Skeletal muscle cell (primary cell): ENCODE data around the gene RTP5.
"Not testable (repeated sequence)": the region's sequence is repeated elsewhere in the genome, so short reads cannot be mapped to it uniquely, and the experiment has no call there.

Experiments
- DNase-seq: peaks from one replicate; pipeline ENCODE4 v3.0.0-alpha.2; 2010; ENCODE audit warnings: low read depth
- H3K4me3 ChIP-seq: 2 replicates; pipeline ENCODE4 v1.5.1; 2011; ENCODE audit warnings: low read depth, mild to moderate bottlenecking, control low read depth, low read length, moderate library complexity

RTP5 gene

DNA sequence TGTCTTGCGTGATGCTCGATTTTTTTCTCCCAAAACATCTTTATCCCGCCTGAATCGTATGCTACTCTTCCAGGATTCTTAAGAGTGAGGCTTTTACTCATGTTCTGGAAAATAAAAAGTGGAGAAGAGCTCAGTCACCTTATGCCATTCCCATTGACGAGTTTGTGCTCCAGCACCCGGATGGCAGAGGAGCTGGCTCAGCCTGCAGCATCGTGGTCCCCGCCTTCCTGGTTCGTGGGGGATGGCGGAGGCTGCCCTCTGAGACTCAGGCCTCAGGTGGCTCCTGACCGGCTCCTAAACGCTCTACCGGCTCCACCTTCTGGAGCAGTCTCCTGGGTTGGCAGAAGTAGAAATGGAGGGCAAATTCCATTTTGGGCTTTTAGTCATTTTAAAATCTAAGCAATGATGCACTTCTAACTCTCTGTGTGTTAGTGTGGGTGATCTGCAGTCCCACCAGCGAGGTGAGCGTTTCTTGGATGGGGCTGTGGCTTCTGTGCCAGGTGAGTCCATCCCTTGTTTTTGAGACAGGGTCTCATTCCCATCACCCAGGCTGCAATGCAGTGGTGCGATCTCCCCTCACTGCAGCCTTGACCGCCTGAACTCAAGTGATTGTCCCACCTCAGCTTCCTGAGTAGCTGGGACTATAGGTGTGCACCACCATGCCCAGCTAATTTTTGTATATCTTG lies 27.8 kb downstream of the RTP5 start:
- no peak overlapping the region for H3K4me3 ChIP-seq
- no peak for DNase-seq

DNA sequence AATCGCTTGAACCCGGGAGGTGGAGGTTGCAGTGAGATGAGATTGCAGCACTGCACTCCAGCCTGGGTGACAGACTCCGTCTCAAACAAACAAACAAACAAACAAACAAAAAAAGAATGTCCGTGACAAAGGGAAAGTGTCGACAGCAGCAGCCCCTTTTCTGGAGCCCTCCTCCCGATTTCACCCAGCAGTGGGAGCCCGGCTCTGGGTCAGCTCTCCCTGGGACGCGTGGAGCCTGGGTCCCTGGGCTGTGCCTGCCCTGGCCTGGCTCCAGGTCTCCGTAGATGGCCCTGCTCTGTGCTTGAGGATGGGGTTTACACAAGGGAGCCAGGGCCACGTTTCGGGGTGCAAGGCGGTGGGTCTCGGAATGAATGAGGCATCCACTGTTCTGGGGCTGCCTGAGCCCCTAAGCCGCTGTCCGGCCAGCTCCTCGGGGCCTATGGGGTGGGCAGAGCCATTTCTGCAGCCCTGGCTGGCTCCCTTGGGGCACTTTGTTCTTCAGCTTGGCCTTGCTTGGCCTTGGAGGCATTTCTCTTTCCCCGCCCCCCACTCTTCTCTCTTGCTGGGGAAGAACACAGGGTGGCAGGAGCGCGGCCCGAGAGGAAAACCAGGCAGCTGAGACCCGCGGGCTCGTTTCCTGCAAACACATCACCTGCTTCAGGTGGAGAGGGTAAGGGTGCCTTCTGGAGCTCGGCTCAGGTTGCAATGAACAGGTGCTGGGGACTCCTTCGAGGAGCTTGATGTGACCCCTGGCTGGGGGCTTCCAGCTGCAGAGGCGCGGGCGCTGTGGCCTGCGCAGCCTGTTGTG lies 29.1 kb downstream of the RTP5 start:
- no peak overlapping the region for H3K4me3 ChIP-seq
- DNase-seq = no peak

DNA sequence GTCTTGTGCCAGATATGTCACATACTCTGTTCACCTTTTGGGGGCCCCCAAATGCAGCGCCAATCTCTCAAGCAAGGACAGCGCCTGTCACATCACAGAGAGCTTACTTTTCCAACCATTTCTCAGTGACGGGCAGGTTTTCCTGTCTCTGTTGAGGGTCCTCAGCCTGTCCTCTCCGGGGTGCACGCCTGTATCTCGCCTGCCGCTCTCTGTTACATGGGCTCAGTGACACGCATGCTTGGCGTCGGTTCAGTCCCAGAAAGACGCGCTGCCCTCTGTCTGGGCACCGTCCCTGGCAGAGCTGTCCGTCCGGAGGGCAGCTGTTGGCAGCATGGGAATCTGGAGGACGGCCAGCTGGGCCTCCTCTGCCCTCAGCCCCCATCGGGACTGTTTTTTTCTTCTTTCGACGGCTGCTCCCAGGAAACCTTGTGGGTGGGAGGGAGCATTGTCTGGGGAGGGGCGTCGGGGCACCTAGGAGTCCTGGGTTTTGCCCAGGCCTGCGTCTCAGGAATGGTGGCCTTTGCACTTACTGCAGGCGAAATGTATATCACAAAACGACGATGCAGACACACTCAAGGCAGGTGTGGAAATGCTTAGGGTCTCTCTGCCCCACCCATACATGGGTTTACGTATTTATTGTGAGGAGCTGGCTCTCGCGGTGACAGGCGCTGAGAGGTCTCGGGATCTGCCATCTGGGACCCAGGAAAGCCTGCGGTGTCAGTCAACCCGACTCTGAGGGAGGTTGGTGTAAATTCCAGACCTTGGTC lies 30.9 kb downstream of the RTP5 start:
- DNase-seq = no peak
- no peak overlapping the region for H3K4me3 ChIP-seq

DNA sequence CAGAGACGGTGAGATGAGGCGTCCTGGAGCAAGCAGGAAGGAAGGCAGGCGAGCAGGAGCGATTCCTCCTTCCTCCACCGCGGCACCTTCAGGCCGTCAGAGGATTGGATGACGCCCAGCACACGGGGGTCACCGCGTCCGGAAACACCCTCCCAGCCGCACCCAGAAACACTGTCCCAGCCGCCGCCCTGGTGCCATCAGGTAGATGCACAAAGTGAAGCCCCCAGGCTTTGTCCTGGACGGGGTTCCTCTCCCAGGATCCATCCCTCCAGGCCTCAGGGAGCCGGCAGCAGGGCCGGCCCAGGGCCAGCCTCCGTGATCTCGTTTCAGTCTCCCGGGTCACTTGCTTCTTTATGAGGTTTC lies 31.5 kb downstream of the RTP5 start:
- DNase-seq = no peak
- no peak overlapping the region for H3K4me3 ChIP-seq

DNA sequence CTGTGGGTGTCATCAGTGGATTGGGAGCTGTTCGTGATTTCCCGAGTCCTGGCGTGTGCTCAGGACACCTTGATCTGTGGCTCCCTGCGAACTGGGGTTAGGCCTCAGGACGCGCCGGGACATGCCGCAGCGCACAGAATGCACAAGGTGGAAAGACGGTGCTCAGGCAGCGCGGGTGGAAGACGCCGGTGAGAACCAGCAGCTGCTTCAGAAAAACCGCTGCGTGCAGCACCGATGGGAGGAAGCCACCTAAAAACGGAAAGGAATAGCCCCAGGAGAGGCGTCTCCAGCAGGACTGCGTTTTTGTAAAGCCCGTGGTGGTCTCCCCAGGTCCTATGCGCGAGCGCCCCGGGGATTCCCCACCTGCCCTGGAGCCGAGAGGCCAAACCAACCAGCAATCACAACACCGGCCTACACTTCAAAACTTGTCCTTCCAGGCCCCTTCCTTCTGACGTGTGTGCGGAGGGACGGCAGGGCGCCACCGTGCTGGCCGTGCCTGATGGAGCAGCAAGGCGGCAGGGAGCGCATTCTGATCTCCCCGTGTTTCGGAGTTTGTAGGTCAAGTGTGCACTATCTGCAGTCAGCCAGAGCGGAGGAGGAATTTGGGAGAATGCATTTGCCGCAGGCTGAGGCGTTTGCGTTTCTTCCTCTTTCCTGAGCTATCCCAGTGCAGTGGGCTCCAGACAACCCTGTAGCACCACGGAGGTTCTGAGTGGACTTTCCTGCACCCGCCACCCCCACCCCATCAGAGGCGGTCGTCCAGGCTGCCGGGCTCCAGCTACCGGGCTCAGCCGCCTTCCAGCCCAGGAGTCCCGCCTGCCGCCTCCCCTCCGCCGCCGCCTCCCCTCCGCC lies 32.2 kb downstream of the RTP5 start:
- no peak for DNase-seq
- H3K4me3 ChIP-seq = no peak overlapping the region

DNA sequence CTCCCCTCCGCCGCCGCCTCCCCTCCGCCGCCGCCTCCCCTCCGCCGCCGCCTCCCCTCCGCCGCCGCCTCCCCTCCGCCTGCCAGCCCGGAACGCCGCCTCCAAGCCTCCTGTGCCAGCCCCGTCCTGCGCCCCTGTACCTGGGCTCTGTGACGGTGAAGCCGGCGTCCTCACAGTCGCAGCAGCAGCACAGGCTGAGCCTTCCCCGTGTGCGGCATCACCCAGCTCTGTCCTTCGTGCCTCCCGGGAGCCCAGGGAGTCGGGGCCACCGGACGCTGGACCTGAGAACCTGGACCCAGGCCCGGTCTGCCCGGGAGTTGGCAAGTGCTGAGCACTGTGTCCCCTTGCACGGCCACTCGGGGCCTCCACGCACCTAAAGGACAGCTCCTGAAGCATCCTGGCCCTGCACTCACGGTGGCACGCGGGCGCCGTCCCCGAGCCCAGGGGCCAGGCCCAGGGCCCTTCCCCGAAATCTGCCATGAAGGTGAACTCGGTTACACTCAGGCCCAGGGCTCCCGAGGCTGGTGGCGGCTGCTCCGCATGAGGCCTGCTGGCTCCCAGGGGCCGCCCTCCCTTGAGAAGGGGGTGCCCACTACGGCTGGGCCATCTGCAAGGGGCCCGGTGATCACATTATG lies 32.9 kb downstream of the RTP5 start:
- H3K4me3 ChIP-seq = no peak overlapping the region
- DNase-seq = no peak

DNA sequence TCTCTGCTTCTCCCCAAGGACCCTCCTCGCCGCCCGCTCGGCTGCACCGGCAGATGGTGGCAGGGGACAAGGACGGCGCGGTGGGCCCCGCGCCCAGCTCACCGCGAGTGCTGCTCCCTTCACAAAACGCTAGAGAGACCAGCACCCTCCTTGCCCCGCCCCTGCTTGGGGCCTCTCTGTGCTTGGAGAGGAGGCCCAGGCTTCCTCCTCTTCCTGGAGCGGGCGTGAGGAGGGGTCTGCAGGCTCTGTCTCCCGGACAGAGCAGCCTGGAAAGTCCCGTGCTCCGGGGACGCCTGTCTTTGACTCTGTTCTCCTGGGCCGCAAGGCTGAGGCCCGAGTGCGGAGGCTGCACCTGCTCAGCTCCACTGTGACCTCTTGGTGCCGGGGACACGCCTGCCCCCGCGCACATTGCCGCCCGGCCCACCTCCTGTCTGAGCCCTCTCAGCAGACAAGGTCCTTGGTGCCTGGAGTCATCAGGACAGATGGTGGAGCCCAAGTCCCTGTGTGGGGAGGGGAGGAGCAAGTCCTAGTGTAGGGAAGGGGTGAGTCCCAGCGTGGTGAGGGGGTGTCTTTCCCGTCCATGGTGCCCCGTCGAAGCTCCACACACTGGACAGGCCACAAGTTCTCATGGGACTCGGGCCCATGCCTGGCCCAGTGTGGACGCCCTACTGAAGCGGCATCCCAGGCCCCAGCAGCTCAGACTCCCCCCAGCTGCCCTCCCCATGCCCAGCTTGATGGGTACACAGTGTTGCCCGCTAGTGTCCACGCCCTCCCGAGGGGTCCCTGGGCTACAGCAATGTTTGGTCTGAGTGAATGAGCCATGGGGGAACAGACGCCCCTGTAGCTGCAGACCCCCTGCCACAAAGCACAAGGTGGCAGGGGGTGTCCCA lies 33.8 kb downstream of the RTP5 start:
- no peak for DNase-seq
- H3K4me3 ChIP-seq = no peak overlapping the region

DNA sequence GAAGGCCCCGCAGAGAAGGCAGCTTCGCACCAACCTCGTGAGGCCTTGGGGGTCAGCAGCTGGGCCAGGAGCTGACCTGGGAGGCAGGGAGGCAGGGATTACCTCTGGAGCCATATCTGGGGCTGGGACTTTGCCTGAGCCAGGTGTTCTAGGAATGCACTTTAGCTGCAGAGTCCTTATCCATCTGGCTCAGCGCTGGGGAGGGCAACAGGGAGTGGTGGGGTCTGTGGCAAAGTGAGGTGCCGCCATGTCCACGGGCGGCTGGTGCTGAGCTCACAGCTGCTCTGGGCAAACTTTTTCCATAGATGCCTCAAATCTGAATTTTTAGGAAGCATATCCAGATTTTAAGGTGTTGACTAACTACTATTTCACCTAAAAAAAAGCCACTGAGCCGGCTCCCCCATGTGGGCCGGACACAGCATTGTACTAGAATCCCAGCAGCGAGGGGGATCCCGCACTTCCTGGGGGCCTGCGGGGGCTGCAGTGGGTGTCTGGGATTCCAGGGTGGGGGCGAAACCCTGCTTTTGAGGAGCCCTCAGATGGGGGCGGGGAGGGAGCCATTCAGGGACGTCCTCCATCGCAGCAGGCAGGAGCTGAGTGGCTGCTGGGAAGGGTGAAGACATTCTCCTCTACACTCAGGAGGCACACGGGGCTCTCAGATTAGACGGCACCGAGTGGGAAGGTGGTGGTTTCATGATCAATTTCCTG lies 34.6 kb downstream of the RTP5 start:
- no peak overlapping the region for H3K4me3 ChIP-seq
- no peak for DNase-seq

DNA sequence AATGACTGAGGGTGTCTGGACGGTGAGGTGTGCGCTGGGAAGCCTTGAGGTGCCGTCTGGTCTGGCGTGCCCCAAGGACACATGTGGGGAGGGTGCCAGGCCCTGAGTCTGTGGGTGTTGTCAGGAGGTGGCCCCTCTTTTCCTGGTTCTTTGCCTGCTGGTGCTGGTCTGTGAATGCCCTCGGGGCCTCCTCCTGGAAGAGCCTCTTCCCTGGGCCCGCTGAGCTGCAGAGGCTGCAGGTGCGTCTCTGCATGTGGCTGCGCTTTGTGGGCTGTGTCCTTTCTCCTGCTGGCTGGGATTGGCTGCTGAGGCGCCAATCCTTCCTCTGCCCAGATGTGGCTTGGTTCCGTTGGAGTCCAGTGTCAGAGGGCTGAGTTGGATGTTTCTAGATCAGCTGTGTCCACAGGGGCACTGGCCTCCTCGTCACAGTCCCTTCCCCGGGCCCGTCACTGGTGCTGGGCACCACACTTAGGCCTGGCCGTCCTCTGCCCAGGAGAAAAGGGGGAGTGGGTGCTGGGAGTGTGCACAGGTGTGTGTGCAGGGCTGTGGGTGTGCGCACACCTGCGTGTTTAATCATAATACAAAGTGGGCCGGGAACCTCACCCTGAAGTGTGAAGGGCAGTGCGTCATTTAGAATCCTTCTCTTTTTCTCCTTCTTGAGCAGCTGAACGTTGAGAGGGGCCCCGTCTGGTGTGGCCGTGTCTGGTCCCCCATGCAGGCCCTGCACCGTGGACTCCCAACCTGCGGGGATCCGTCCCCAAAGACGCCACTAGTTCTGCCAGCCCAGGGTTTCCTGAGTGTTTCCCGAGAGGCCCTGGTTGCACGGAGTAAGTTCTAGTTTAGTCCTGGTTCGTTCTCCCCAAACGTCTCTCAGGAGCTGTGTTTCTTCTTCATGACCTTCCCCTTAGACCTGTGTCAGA lies 35.5 kb downstream of the RTP5 start:
- no peak overlapping the region for H3K4me3 ChIP-seq
- DNase-seq = no peak

DNA sequence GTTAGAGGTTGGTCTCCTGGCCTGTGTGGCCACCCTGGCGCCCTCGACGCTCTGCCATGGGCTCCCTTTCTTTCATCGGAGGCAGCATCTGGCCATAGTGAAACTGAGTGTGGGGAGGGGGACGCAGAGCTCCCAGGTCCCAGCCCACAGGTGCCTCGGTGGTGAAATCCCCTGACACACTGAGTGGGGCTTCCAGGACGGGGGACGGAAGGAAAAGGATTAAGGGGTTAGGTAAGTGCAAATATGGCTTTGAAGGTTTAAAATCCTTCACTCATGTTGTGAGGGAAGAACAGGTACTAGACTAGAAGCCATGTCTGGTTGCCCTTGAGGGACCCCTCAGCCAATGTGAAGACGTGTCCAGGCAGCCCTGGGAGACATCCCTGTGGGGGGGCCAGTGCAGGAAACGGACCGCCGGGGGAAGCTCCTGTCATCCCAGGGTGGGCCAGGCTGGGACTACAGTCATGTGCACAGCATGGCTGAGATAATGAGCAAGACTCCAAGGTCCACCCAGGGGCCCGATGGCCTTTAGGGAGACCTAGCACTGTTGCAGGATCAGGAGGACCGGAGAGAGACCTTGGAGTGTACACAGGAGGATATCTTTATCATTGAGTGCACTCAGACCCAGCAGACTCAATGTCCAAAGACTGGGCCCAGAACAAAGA lies 36.3 kb downstream of the RTP5 start:
- H3K4me3 ChIP-seq = no peak overlapping the region
- no peak for DNase-seq

DNA sequence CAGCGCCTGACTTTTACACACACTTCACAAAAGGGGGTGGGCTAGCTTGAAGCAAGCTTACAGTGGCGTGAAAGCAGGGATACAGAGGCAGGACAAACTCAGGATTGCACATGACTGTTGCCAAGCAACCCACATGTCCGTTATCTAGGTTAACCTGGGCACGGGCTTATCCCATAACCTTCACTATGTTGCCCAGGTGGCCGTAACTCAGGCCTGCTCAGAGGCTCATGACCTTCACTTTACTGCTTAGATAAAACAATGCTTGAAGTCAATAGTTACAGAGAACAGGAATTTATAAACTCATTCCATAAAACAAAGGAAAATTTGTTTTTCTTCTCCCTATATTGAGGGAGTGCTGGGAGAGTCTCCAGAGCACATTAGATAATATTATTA lies 36.8 kb downstream of the RTP5 start:
- DNase-seq, H3K4me3 ChIP-seq: not testable (repeated sequence)

DNA sequence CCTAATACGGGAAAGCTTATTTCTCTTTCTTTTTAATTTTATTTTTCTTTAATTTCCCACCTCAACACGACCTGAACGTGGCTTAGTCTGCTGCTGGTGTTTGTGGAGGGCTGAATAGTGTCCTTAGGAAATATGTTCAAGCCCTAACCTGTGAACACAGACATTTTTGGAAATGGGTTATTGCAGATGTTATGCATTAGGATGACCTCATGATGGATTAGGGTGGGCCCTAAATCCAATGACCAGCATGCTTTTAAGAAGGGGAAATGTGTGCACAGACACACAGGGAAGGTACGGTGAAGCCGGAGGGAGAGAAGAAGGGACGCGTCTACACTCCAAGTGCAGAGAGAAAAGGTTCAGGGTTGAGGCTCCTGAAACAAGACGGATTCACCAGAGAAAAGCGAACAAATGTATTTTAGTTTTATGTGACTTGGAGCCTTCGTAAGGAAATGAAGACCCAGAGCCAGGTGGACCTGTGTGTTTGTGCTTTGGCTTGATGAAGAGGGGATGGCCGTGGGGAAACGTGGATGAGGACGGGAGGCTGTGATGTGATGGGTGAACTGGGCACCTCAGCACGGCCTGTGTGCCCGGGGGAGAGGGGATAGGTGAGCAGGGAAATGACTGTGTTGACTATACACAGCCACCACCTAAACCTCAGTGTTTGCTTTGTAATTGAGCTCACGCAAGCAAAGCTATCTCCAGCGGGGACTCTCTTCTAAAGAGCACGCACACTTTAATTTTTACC lies 37.5 kb downstream of the RTP5 start:
- no peak overlapping the region for H3K4me3 ChIP-seq
- DNase-seq = no peak

DNA sequence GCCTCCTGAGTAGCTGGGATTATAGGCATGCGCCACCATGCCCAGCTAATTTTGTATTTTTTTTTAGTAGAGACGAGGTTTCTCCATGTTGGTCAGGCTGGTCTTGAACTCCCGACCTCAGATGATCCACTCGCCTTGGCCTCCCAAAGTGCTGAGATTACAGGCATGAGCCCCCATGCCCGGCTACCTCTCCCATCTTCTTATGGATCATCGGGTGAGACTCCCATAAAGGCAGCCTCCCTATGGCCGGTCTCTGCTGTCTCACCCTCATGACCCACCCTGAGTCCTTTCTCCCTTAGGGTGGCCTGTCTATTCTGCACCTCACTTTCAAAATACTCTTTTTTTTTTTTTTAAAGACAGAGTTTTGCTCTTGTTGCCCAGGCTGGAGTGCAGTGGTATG lies 38.3 kb downstream of the RTP5 start:
- DNase-seq, H3K4me3 ChIP-seq: not testable (repeated sequence)

DNA sequence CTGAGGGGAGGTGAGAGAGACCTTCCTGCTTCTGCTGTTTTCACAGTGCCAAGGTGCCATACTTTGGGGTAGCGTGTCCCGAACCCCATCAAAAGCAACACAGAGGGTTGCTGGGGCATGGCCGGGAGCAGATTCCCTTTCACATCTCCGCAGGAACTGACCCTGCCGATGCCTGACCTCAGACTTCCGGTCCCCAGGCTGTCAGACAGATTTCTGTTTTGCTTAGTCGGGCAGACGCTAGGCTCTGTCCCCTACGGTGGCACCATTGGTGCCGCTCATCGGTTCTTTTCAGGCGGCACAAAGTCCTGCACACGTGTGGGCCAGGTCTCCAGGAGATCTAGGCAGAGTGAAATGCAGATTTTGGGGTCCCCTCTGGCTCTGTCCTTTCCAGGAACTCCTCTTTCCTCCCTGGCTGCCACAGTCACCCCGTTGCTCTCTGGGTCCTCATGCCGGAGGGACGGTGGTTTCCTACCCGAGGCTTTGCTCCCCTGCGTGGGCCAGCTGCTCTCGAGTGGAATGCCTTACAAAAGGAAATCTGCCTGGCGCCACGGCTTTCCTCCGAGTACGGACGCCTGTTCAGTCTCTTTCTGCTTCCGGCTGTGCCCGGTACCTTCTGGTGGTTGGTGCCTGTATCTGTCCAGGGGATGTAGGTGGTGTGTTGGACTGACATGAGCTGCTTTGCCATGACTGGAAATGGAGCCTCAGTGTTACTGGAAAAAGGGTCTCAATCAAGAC lies 39.3 kb downstream of the RTP5 start:
- H3K4me3 ChIP-seq = no peak overlapping the region
- no peak for DNase-seq

DNA sequence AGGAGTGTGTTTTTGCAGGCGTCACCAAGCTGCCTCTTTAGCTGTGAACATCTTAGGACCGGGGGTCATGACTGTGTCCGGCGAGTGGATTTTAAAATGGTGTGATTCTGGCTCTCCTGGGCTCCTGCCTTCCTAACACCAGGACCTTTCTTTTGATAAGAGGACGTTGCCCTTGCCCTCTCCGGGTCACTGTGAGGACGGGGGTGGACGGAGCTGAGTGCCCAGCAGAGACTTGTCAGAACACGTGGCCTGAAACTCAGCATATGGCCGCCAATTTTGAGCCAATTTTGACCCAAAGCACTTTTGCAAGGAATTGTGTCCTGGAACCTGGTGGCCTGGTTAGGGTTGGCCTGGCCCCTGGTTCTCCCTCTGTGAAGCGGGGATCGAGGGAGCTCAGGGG lies 40.2 kb downstream of the RTP5 start:
- no peak overlapping the region for H3K4me3 ChIP-seq
- no peak for DNase-seq
